SK-N-MC (cell line): Measurements from ENCODE around the gene CLDN16.

ENCODE experiments used
- DNase-seq: peaks from one replicate; pipeline ENCODE4 v3.0.0-alpha.2; 2011; ENCODE audit warnings: low read depth, low spot score
- H3K27ac ChIP-seq: fragments of 200-600 bp; sonication (generic); 2 replicates; pipeline ENCODE4 v1.5.1; 2016; ENCODE audit warnings: mixed run types
- H3K36me3 ChIP-seq: fragments of 200-600 bp; sonication (generic); 2 replicates; pipeline ENCODE4 v1.6.1; 2017; ENCODE audit warnings: antibody characterized with exemption, low read length, mixed read lengths; ENCODE audit not compliant: insufficient read depth
- H3K4me3 ChIP-seq: fragments of 200-600 bp; sonication (generic); 2 replicates; pipeline ENCODE4 v1.5.1; 2016
- H3K9ac ChIP-seq: fragments of 200-600 bp; sonication (generic); 2 replicates; pipeline ENCODE4 v1.8.0; 2017; ENCODE audit warnings: mixed run types, mixed read lengths; ENCODE audit not compliant: insufficient read length
- H3K9me3 ChIP-seq: fragments of 200-600 bp; sonication (generic); 2 replicates; pipeline ENCODE4 v1.6.1; 2017; ENCODE audit warnings: low read depth, mild to moderate bottlenecking, antibody characterized with exemption, low read length, moderate library complexity, mixed read lengths
- EZH2 ChIP-seq: fragments of 200-600 bp; sonication (generic); IDR thresholded peaks from one replicate; pipeline ENCODE4 v1.6.1; 2017; ENCODE audit warnings: antibody characterized with exemption
- FOXP2 ChIP-seq: optimal IDR thresholded peaks from 2 replicates; pipeline ENCODE3; 2011; ENCODE audit warnings: mild to moderate bottlenecking, moderate library complexity; ENCODE audit not compliant: insufficient read depth; ENCODE audit errors: extremely low read length, control extremely low read depth
- POLR2AphosphoS5 ChIP-seq: IDR thresholded peaks from 2 replicates; pipeline ENCODE4 v1.6.1; 2012; ENCODE audit warnings: mild to moderate bottlenecking, low read depth, low read length, borderline replicate concordance

CLDN16 gene

DNA sequence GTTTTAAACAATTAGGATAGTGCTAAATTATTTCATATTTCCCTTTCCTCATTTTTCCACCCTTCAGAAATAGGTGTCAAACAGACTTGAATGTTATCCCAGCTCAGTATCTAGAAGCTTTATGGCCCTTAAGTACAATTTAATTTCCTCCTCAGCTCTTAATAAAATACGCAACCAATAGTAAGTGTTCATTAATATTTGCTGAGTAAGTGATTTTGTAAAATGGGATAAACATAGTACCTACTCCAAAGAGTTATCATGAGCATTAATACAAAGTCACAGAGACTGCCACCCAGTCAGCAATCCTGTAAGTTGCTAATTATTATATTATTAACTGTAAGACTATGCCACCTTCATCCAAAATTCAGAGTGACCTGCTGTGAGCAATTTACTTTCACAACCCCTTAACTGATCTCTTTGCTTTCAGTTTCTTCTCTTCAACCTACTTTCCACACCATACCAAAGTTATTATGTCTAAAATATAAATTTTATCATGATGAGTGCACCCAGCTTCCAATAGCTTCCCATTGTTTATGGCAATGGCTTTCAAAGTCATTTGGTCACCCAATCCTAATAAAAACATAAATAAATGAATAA lies 35.0 kb upstream of the CLDN16 start:
- Histone ChIP-seq H3K9me3 (no peaks in the 10 kb centered on the region), H3K4me3 (no peak overlapping the region), H3K36me3 (no peaks in the 10 kb centered on the region), H3K27ac (peak overlapping the region; percentile 12; the same call in 1 of the 2 replicates), H3K9ac (no peak overlapping the region)
- DNase-seq, result no peak
- TF ChIP-seq FOXP2, result no peak
- TF ChIP-seq POLR2AphosphoS5, result no peak
- no peak for TF ChIP-seq EZH2

DNA sequence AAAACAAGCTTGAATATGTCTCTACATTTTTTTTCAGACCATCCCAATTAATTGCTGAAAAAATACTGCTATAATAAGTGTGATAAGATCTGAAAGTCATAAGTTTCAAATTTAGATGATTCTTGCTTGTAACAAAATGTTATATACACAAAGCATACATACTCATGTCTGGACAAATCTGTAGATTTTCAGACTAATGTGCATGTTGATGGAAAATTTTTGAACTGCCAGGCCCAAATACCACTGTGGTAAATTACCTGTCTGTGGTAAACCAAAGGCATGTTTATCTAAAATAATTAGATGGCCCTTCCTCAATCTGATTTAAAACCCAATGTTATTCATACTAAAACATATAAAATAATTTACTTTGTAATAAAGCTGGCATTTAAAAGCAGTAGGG lies 31.7 kb upstream of the CLDN16 start:
- Histone ChIP-seq H3K4me3 (no peak overlapping the region), H3K9me3 (no peaks in the 10 kb centered on the region), H3K36me3 (no peaks in the 10 kb centered on the region), H3K27ac (no peak overlapping the region), H3K9ac (no peak overlapping the region)
- TF ChIP-seq EZH2 (no peak), FOXP2 (no peak), POLR2AphosphoS5 (no peak)
- no peak for DNase-seq

DNA sequence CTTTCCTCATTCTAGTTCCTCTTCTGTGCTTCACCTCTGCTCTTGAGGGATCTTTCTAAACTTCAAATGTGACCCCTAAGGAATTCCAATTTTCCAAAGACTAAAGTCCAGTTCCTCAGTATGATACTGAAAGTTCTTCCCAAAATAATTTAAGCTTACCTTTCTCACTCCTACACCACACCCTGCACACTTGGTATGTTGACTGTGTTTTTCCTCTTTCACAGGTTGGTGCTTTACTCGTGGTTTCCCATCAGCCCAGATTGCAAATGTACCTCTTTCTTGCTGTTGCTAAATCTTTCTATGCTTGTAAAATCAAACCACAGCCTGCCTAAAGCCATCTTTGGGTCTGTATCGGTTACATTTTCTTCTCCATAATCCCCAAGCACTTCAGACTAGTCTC lies 30.5 kb upstream of the CLDN16 start:
- no peaks in the 10 kb centered on the region for H3K36me3 ChIP-seq
- H3K27ac ChIP-seq, result peak overlapping the region; percentile 8
- no peaks in the 10 kb centered on the region for H3K9me3 ChIP-seq
- H3K9ac ChIP-seq, result peak overlapping the region; percentile 33
- TF ChIP-seq POLR2AphosphoS5 (no peak), EZH2 (no peak), FOXP2 (no peak)
- DNase-seq, result no peak
- H3K4me3 ChIP-seq, result peak overlapping the region; percentile 57

DNA sequence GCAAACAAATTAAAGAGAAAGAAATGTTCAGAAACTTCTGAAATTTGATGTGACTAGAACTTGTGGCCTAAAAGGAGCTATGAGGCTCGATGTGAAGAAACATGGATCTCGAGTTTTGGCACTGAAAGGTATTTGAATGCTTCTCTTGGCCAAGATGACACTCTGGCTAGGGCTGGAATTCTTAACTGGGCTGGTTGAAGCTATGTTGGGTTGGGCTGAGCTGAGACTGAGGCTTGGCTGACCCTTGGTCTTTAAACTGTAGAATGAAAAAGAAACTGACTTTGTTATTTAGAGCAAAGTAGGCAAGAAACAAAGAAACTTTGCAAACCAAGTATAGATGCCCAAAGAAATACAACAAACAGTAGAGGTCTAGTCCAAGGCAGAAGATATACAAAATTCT lies 28.1 kb upstream of the CLDN16 start:
- no peaks in the 10 kb centered on the region for H3K36me3 ChIP-seq
- no peak for TF ChIP-seq POLR2AphosphoS5
- TF ChIP-seq EZH2, result no peak
- H3K4me3 ChIP-seq, result no peak overlapping the region
- no peaks in the 10 kb centered on the region for H3K9me3 ChIP-seq
- no peak for DNase-seq
- no peak overlapping the region for H3K9ac ChIP-seq
- H3K27ac ChIP-seq, result no peak overlapping the region

DNA sequence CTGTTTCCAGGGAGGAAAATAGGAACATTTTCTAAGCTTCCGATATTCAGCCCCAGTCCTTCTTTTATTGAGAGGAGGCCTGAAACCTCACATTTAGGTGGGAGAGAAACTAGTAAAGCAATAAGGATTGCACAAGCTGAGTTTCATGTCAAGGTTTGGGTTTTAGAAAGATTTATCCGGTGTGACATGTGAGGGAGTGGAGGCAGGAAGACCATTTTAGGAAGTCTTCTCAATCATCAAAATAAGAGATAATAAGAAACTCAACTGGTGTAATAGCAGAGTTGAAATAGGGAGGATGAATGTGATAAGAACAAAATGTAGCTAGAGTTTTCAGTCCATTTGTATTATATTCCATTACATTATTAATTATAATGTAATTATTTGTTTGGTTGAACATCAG lies 27.7 kb upstream of the CLDN16 start:
- no peaks in the 10 kb centered on the region for H3K9me3 ChIP-seq
- TF ChIP-seq POLR2AphosphoS5 (no peak), EZH2 (no peak), FOXP2 (no peak)
- H3K4me3 ChIP-seq, result no peak overlapping the region
- H3K9ac ChIP-seq, result no peak overlapping the region
- H3K27ac ChIP-seq, result no peak overlapping the region
- DNase-seq, result no peak
- H3K36me3 ChIP-seq, result no peaks in the 10 kb centered on the region

DNA sequence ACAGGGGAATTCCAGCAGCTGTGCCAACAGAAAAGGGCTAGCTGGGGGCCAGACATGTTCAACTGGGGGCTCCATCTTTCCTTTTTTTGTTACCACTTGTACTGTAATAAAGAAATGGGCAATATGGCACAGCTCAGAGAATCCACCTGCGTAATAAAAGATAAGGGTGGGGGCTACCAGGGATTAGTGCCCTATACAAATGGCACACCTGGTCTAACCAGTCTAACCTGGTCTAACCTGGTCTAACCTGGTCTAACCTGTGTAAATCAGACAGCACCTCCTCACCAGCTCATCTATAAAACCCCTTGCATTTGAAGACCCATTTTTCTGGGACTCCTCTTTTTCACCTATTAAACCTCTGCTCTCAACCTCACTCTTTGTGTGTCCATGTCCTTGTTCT lies 26.2 kb upstream of the CLDN16 start:
- no peak overlapping the region for H3K4me3 ChIP-seq
- no peaks in the 10 kb centered on the region for H3K36me3 ChIP-seq
- TF ChIP-seq FOXP2 (no peak), POLR2AphosphoS5 (no peak), EZH2 (no peak)
- DNase-seq, result no peak
- H3K9ac ChIP-seq, result no peak overlapping the region
- H3K27ac ChIP-seq, result no peak overlapping the region
- H3K9me3 ChIP-seq, result no peaks in the 10 kb centered on the region

DNA sequence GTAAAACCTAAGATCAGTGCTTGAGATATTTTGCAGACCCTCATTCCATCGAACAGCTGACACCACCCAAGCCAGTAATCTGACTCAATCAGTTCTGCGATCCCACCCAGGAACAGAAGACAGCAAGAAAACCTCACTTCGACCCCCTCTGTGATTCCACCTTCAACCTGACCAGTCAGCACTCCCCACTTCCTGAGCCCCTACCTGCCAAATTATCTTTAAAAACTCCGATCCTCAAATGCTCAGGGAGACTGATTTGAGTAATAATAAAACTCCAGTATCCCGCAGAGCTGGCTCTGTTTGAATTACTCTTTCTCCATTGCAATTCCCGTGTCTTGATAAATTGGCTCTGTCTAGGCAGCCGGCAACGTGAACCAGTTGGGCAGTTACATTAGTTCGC lies 25.7 kb upstream of the CLDN16 start:
- no peak for DNase-seq
- H3K36me3 ChIP-seq, result no peaks in the 10 kb centered on the region
- TF ChIP-seq FOXP2, result no peak
- TF ChIP-seq POLR2AphosphoS5, result no peak
- TF ChIP-seq EZH2, result no peak
- H3K9ac ChIP-seq, result no peak overlapping the region
- no peak overlapping the region for H3K27ac ChIP-seq
- no peaks in the 10 kb centered on the region for H3K9me3 ChIP-seq
- H3K4me3 ChIP-seq, result no peak overlapping the region

DNA sequence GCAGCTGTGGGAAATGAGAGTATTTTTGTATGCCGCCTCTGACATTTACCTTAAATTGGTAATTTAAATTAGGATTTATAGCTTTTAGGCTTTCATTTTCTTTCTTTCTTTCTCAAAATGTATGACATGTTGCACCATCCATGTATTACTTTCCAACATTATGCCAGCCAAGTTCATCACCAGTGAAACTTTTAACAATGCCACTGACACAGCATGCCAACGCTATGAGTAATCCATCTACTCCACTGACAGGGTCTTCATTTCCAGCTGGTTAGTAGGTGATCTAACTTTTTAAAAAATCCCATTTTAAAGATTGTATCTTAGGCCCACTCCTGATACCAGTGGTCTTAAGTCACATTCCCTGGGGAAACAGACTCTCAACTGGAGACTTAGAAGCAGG lies 21.8 kb upstream of the CLDN16 start:
- no peak for TF ChIP-seq EZH2
- TF ChIP-seq FOXP2, result no peak
- no peak for TF ChIP-seq POLR2AphosphoS5
- Histone ChIP-seq H3K4me3 (no peak overlapping the region), H3K27ac (no peak overlapping the region), H3K9me3 (no peaks in the 10 kb centered on the region), H3K36me3 (no peaks in the 10 kb centered on the region), H3K9ac (no peak overlapping the region)
- no peak for DNase-seq

DNA sequence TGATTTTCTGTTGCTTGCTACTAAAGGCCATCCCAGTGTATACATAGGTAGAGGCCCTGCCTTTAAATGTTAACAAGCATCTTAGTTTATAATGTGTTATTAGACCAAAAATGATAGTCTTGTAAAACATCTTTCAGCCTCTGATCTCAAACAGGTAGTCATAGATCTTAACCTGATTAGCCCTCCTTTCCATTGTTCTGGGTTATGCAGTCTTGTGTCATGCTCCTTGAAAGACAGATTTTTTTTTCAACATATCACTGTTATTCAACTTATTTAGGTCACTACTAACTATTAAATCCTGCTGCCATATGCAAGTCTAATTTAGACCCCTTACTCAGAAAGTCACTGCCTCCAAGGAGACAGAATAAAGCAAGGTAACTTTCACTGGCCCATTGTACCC lies 19.1 kb upstream of the CLDN16 start:
- no peak for DNase-seq
- Histone ChIP-seq H3K4me3 (no peak overlapping the region), H3K9ac (no peak overlapping the region), H3K27ac (no peak overlapping the region), H3K36me3 (no peaks in the 10 kb centered on the region), H3K9me3 (no peaks in the 10 kb centered on the region)
- no peak for TF ChIP-seq EZH2
- TF ChIP-seq POLR2AphosphoS5, result no peak
- TF ChIP-seq FOXP2, result no peak
